ENCODE results near the gene ZBTB18. TPM values are rescaled to one million over a fixed set of nuclear protein-coding genes. Genes with fewer than 3 reads are reported as not detected.

The ZBTB18 gene
- total RNA-seq, 2 experiments from 2014 or later = 9.9 to 18.9 TPM

DNA sequence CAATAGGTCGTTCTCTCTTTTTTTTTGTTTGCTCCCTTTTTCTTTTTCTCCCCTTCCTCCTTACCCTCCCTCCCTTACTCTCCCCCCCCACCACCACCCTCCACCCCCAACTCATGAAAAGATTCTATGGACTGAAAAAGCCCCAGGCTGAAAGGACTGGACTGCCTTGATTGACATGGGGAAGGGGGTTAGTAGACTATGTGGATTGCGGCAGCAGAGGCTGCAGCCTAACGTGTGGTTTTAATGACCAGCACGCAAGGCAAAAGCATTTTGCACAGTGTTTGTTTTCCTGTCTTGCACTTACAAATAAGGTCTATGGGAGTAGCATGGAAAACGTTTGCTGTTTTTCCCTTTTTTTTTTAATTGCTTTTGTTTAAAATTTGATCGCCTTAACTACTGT lies 5.5 kb downstream of the ZBTB18 start:
- Histone ChIP-seq H3K4me1 (ENCODE audit: insufficient read depth, low read length, poor library complexity, severe bottlenecking) (peaks cover 10% of the 10 kb centered on the region), H3K4me3 (ENCODE audit: low read depth, low read length, poor library complexity, severe bottlenecking) (no peak overlapping the region), H2AFZ (ENCODE audit: low read length) (no peak overlapping the region), H3K9me2 (ENCODE audit: insufficient read depth, low read length) (no peaks in the 10 kb centered on the region), H4K20me1 (ENCODE audit: insufficient read depth, low read length) (peaks cover 20% of the 10 kb centered on the region), H3K4me2 (ENCODE audit: low read length) (no peak overlapping the region), H3K27ac (ENCODE audit: low read depth, low read length, poor library complexity, severe bottlenecking) (no peak overlapping the region), H3K9me3 (ENCODE audit: low read length) (no peaks in the 10 kb centered on the region), H3K79me2 (ENCODE audit: insufficient read depth, low read depth, low read length) (no peaks in the 10 kb centered on the region), H3K36me3 (ENCODE audit: insufficient read depth, low read length) (peaks cover 15% of the 10 kb centered on the region; the same call in 1 of the 2 replicates)
- no peak for DNase-seq (ENCODE audit: low spot score)
- no TSS peak for BruUV-seq (replicated peaks)
- TF ChIP-seq EZH2phosphoT487 (IDR thresholded peaks at IDR 0.05; ENCODE audit: borderline replicate concordance, low read depth, low read length) = no peak
- TF ChIP-seq, protein P1, sequence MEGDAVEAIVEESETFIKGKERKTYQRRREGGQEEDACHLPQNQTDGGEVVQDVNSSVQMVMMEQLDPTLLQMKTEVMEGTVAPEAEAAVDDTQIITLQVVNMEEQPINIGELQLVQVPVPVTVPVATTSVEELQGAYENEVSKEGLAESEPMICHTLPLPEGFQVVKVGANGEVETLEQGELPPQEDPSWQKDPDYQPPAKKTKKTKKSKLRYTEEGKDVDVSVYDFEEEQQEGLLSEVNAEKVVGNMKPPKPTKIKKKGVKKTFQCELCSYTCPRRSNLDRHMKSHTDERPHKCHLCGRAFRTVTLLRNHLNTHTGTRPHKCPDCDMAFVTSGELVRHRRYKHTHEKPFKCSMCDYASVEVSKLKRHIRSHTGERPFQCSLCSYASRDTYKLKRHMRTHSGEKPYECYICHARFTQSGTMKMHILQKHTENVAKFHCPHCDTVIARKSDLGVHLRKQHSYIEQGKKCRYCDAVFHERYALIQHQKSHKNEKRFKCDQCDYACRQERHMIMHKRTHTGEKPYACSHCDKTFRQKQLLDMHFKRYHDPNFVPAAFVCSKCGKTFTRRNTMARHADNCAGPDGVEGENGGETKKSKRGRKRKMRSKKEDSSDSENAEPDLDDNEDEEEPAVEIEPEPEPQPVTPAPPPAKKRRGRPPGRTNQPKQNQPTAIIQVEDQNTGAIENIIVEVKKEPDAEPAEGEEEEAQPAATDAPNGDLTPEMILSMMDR (conservative IDR thresholded peaks at IDR 0.05; ENCODE audit: low read length) = no peak
- ChIA-PET POLR2A (interaction anchor here (0.8 kb wide), 1 partner anchor 209 kb away, joined by 7 read pairs; no protein-coding TSS in a partner anchor), CTCF (ENCODE audit: unreplicated experiment) (no interaction called here)
- intact Hi-C loops (cut with micrococcal nuclease; ENCODE audit: unreplicated experiment) = no loop called here

DNA sequence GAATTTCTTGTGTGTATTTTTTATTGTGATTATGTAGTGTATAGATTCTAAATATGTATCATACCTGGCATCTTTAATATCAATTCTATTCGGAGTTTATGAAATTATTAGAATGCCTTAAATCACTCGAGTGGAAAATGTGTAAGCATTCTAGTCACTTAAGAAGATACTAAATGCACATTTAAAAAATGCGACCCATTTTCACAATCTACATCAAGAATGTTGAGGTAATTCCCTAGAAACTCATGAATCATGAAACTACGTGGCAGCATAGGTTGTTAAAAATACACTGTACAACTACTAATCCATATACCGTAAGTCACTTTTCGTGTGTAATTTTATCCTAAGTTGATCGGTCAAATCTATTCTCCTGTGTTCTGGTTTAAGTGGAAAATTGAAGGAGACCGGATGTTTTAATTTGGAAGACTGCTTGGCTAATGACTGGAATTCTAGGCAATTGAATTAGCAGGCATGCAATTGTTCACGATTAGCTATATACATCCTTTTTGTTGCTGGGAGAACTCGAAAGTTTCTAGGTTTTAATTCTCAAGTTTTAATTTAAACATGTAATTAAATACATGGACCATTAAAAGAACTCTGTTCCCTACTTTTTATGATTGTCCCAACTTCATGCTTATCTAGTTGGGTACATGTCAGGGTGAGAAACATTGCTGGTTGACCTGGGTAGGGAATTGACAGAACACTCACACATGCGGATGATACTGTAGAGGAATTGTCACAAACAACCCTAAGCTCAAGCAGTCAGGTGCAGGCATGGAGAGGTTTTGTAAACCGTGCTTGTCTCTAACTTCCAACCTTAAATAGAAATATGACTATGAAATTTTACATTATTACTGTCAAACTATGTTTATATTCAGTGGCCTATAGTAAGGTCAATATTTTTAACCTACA lies 6.6 kb downstream of the ZBTB18 start:
- CTCF ChIA-PET (ENCODE audit: unreplicated experiment) = no interaction called here

More for the DNA sequence above, 6.6 kb downstream of the ZBTB18 start:
- no peak for DNase-seq (ENCODE audit: low spot score)
- Histone ChIP-seq H3K4me1 (ENCODE audit: insufficient read depth, low read length, poor library complexity, severe bottlenecking) (no peaks in the 10 kb centered on the region), H3K9me2 (ENCODE audit: insufficient read depth, low read length) (no peaks in the 10 kb centered on the region), H3K27ac (ENCODE audit: low read depth, low read length, poor library complexity, severe bottlenecking) (no peak overlapping the region), H3K4me2 (ENCODE audit: low read length) (no peak overlapping the region), H2AFZ (ENCODE audit: low read length) (no peak overlapping the region), H3K79me2 (ENCODE audit: insufficient read depth, low read depth, low read length) (no peaks in the 10 kb centered on the region), H4K20me1 (ENCODE audit: insufficient read depth, low read length) (peaks cover 11% of the 10 kb centered on the region), H3K4me3 (ENCODE audit: low read depth, low read length, poor library complexity, severe bottlenecking) (no peak overlapping the region), H3K9me3 (ENCODE audit: low read length) (no peaks in the 10 kb centered on the region), H3K36me3 (ENCODE audit: insufficient read depth, low read length) (peaks cover 15% of the 10 kb centered on the region; the same call in 1 of the 2 replicates)
- POLR2A ChIA-PET = interaction anchor here (0.5 kb wide), 1 partner anchor 243 kb away, joined by 3 read pairs; no protein-coding TSS in a partner anchor
- intact Hi-C loops (cut with micrococcal nuclease; ENCODE audit: unreplicated experiment) = no loop called here
- no peak for TF ChIP-seq EZH2phosphoT487 (IDR thresholded peaks at IDR 0.05; ENCODE audit: borderline replicate concordance, low read depth, low read length)
- TF ChIP-seq, protein P1 (conservative IDR thresholded peaks at IDR 0.05; ENCODE audit: low read length) = no peak
- no TSS peak for BruUV-seq (replicated peaks)
